Measurements from ENCODE around the gene ANAPC7.
"Not testable (repeated sequence)": the region's sequence is repeated elsewhere in the genome, so short reads cannot be mapped to it uniquely, and the experiment has no call there.

The ANAPC7 gene

GRCh38 chr12:110340706-110341105 lies 62.8 kb downstream of the ANAPC7 start:
- Mint-ChIP-seq H3K4me1 (no peaks in the 10 kb centered on the region), H3K9me3 (no peaks in the 10 kb centered on the region), H3K27me3 (ENCODE audit: low read depth, poor library complexity) (no peaks in the 10 kb centered on the region), H3K36me3 (ENCODE audit: low read depth) (peaks cover 91% of the 10 kb centered on the region), H3K4me3 (no peak overlapping the region), H3K27ac (peak overlapping the region; percentile 9)
- DNase-seq = no peak
- no peak for TF ChIP-seq CTCF (IDR thresholded peaks at IDR 0.05)

DNA sequence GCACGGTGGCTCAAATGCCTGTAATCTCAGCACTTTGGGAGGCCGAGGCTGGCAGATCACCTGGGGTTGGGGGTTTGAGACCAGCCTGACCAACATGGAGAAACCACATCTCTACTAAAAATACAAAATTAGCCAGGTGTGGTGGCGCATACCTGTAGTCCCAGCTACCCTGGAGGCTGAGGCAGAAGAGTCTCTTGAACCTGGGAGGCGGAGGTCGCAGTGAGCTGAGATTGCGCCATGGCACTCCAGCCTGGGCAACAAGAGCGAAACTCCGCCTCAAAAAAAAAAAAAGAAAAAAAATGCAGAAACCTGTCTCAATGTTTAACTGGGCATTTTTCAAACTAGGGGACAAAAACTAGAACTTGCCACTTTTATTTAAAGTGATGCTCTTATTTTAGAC lies 63.2 kb downstream of the ANAPC7 start:
- H3K4me1 Mint-ChIP-seq; H3K9me3 Mint-ChIP-seq; H3K27me3 Mint-ChIP-seq (ENCODE audit: low read depth, poor library complexity); H3K27ac Mint-ChIP-seq; H3K4me3 Mint-ChIP-seq; DNase-seq: not testable (repeated sequence)
- H3K36me3 Mint-ChIP-seq (ENCODE audit: low read depth) = peaks cover 94% of the 10 kb centered on the region

DNA sequence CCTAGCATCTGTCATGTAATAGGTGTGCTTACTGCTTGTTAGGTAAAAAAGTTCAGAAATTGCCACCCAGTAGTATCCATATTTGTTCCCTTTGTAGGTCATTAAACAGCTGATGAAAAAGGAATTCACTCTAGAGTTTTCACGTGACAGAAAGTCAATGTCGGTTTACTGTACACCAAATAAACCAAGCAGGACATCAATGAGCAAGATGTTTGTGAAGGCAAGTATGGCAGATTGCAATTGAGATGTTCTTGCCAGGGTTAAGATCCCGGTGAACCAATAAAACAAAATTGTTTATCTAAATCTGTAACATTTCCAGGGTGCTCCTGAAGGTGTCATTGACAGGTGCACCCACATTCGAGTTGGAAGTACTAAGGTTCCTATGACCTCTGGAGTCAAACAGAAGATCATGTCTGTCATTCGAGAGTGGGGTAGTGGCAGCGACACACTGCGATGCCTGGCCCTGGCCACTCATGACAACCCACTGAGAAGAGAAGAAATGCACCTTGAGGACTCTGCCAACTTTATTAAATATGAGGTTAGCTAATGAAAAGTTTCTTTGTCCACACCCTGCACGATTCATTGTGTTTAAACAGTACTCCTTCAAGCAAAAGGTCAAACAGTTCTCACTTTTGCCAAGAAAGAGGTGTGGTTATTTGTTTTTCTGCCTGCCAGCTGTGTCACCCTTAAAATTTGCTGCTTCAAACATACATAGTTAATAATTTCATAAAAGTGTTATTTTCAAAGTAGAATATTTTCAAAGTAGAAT lies 64.1 kb downstream of the ANAPC7 start:
- TF ChIP-seq CTCF (IDR thresholded peaks at IDR 0.05) = no peak
- Mint-ChIP-seq H3K4me3 (no peak overlapping the region), H3K27me3 (ENCODE audit: low read depth, poor library complexity) (no peaks in the 10 kb centered on the region), H3K9me3 (no peaks in the 10 kb centered on the region), H3K4me1 (no peaks in the 10 kb centered on the region), H3K36me3 (ENCODE audit: low read depth) (peaks cover 90% of the 10 kb centered on the region), H3K27ac (no peak overlapping the region)
- DNase-seq = no peak

GRCh38 chr12:110338754-110339153 lies 64.8 kb downstream of the ANAPC7 start:
- no peaks in the 10 kb centered on the region for H3K4me1 Mint-ChIP-seq
- H3K27me3 Mint-ChIP-seq (ENCODE audit: low read depth, poor library complexity) = no peaks in the 10 kb centered on the region
- peak overlapping the region; percentile 34 for H3K27ac Mint-ChIP-seq
- H3K4me3 Mint-ChIP-seq = no peak overlapping the region
- no peak for DNase-seq
- H3K9me3 Mint-ChIP-seq = no peaks in the 10 kb centered on the region
- H3K36me3 Mint-ChIP-seq (ENCODE audit: low read depth) = peaks cover 90% of the 10 kb centered on the region
- no peak for TF ChIP-seq CTCF (IDR thresholded peaks at IDR 0.05)

GRCh38 chr12:110337912-110338710 lies 65.4 kb downstream of the ANAPC7 start:
- no peak overlapping the region for H3K4me3 Mint-ChIP-seq
- H3K27me3 Mint-ChIP-seq (ENCODE audit: low read depth, poor library complexity) = no peaks in the 10 kb centered on the region
- no peak for TF ChIP-seq CTCF (IDR thresholded peaks at IDR 0.05)
- H3K27ac Mint-ChIP-seq = peak overlapping the region; percentile 73
- no peak for DNase-seq
- H3K36me3 Mint-ChIP-seq (ENCODE audit: low read depth) = peaks cover 90% of the 10 kb centered on the region
- no peaks in the 10 kb centered on the region for H3K9me3 Mint-ChIP-seq
- no peaks in the 10 kb centered on the region for H3K4me1 Mint-ChIP-seq

GRCh38 chr12:110335481-110336045 lies 67.9 kb downstream of the ANAPC7 start:
- Mint-ChIP-seq H3K36me3 (ENCODE audit: low read depth) (peaks cover 80% of the 10 kb centered on the region), H3K4me1 (no peaks in the 10 kb centered on the region), H3K9me3 (no peaks in the 10 kb centered on the region), H3K27me3 (ENCODE audit: low read depth, poor library complexity) (no peaks in the 10 kb centered on the region), H3K4me3 (no peak overlapping the region), H3K27ac (no peak overlapping the region)
- no peak for TF ChIP-seq CTCF (IDR thresholded peaks at IDR 0.05)
- DNase-seq = no peak

Measured in nephron progenitor cell (in vitro differentiated cells).